ENCODE results near the gene RBM45. TPM values are rescaled to one million over a fixed set of nuclear protein-coding genes. Genes with fewer than 3 reads are reported as not detected.

RBM45 gene
- total RNA-seq, 1 donor from 2014 or later = 12.0 TPM

GRCh38 chr2:178160601-178161000, 48.4 kb downstream of the RBM45 start:
- H4K20me1 ChIP-seq (ENCODE audit: insufficient read depth, low read length) = no peaks in the 10 kb centered on the region
- no peak overlapping the region for H3K4me2 ChIP-seq (ENCODE audit: low read length)
- Mint-ChIP-seq H3K4me3 (ENCODE audit: unreplicated experiment) (no peak overlapping the region), H3K36me3 (ENCODE audit: low read depth, unreplicated experiment) (no peaks in the 10 kb centered on the region), H3K27ac (ENCODE audit: unreplicated experiment) (no peak overlapping the region), H3K27me3 (ENCODE audit: low read depth, unreplicated experiment) (no peaks in the 10 kb centered on the region), H3K9me3 (ENCODE audit: unreplicated experiment) (no peaks in the 10 kb centered on the region), H3K4me1 (ENCODE audit: low read depth, unreplicated experiment) (peaks cover 7% of the 10 kb centered on the region)
- no peaks in the 10 kb centered on the region for H3K36me3 ChIP-seq (ENCODE audit: insufficient read depth, low read length)
- no peaks in the 10 kb centered on the region for H3K4me1 ChIP-seq (ENCODE audit: insufficient read depth, low read length)
- H3K79me2 ChIP-seq (ENCODE audit: insufficient read depth, low read length) = no peaks in the 10 kb centered on the region
- no peak overlapping the region for H2AFZ ChIP-seq (ENCODE audit: low read depth, low read length)
- TF ChIP-seq CTCF (IDR thresholded peaks at IDR 0.05; ENCODE audit: insufficient read depth, low read depth, low read length) (no peak), EZH2 (IDR thresholded peaks at IDR 0.05; ENCODE audit: insufficient read depth, low read length) (no peak)
- FAIRE-seq = no peak
- H3K9ac ChIP-seq (ENCODE audit: low read length) = no peak overlapping the region
- no peaks in the 10 kb centered on the region for H3K27me3 ChIP-seq (ENCODE audit: insufficient read depth, low read length)
- H3K9me3 ChIP-seq (ENCODE audit: insufficient read depth, low read depth, low read length) = no peaks in the 10 kb centered on the region
- no peak for DNase-seq (ENCODE audit: low read depth)
- H3K4me3 ChIP-seq (ENCODE audit: insufficient read depth, low read depth, low read length) = no peak overlapping the region
- H3K27ac ChIP-seq (ENCODE audit: low read depth, low read length) = no peak overlapping the region

GRCh38 chr2:178163395-178163794, 51.2 kb downstream of the RBM45 start:
- H3K4me2 ChIP-seq (ENCODE audit: low read length) = peak overlapping the region; percentile 41
- H3K9me3 ChIP-seq (ENCODE audit: insufficient read depth, low read depth, low read length) = no peaks in the 10 kb centered on the region
- no peaks in the 10 kb centered on the region for H3K4me1 ChIP-seq (ENCODE audit: insufficient read depth, low read length)
- H3K36me3 ChIP-seq (ENCODE audit: insufficient read depth, low read length) = no peaks in the 10 kb centered on the region
- H3K27me3 ChIP-seq (ENCODE audit: insufficient read depth, low read length) = no peaks in the 10 kb centered on the region
- H3K4me3 ChIP-seq (ENCODE audit: insufficient read depth, low read depth, low read length) = no peak overlapping the region
- peak overlapping the region; percentile 29 for H3K27ac Mint-ChIP-seq (ENCODE audit: unreplicated experiment)
- TF ChIP-seq EZH2 (IDR thresholded peaks at IDR 0.05; ENCODE audit: insufficient read depth, low read length) (no peak), CTCF (IDR thresholded peaks at IDR 0.05; ENCODE audit: insufficient read depth, low read depth, low read length) (no peak)
- no peaks in the 10 kb centered on the region for H3K36me3 Mint-ChIP-seq (ENCODE audit: low read depth, unreplicated experiment)
- peaks cover 7% of the 10 kb centered on the region for H3K4me1 Mint-ChIP-seq (ENCODE audit: low read depth, unreplicated experiment)
- no peaks in the 10 kb centered on the region for H3K9me3 Mint-ChIP-seq (ENCODE audit: unreplicated experiment)
- no peak for FAIRE-seq
- no peak overlapping the region for H3K9ac ChIP-seq (ENCODE audit: low read length)
- H3K79me2 ChIP-seq (ENCODE audit: insufficient read depth, low read length) = no peaks in the 10 kb centered on the region
- no peak overlapping the region for H2AFZ ChIP-seq (ENCODE audit: low read depth, low read length)
- H3K4me3 Mint-ChIP-seq (ENCODE audit: unreplicated experiment) = no peak overlapping the region
- H3K27me3 Mint-ChIP-seq (ENCODE audit: low read depth, unreplicated experiment) = no peaks in the 10 kb centered on the region
- no peak overlapping the region for H3K27ac ChIP-seq (ENCODE audit: low read depth, low read length)
- no peak for DNase-seq (ENCODE audit: low read depth)
- H4K20me1 ChIP-seq (ENCODE audit: insufficient read depth, low read length) = no peaks in the 10 kb centered on the region

GRCh38 chr2:178163911-178164310, 51.7 kb downstream of the RBM45 start:
- no peak overlapping the region for H3K27ac ChIP-seq (ENCODE audit: low read depth, low read length)
- H3K36me3 ChIP-seq (ENCODE audit: insufficient read depth, low read length) = no peaks in the 10 kb centered on the region
- no peak overlapping the region for H3K4me2 ChIP-seq (ENCODE audit: low read length)
- H3K9me3 ChIP-seq (ENCODE audit: insufficient read depth, low read depth, low read length) = no peaks in the 10 kb centered on the region
- DNase-seq (ENCODE audit: low read depth) (no peak), FAIRE-seq (no peak)
- peaks cover 7% of the 10 kb centered on the region for H3K4me1 Mint-ChIP-seq (ENCODE audit: low read depth, unreplicated experiment)
- H3K27me3 Mint-ChIP-seq (ENCODE audit: low read depth, unreplicated experiment) = no peaks in the 10 kb centered on the region
- H2AFZ ChIP-seq (ENCODE audit: low read depth, low read length) = no peak overlapping the region
- H3K4me1 ChIP-seq (ENCODE audit: insufficient read depth, low read length) = no peaks in the 10 kb centered on the region
- H3K4me3 ChIP-seq (ENCODE audit: insufficient read depth, low read depth, low read length) = no peak overlapping the region
- H3K79me2 ChIP-seq (ENCODE audit: insufficient read depth, low read length) = no peaks in the 10 kb centered on the region
- no peaks in the 10 kb centered on the region for H3K9me3 Mint-ChIP-seq (ENCODE audit: unreplicated experiment)
- H3K4me3 Mint-ChIP-seq (ENCODE audit: unreplicated experiment) = no peak overlapping the region
- no peaks in the 10 kb centered on the region for H3K27me3 ChIP-seq (ENCODE audit: insufficient read depth, low read length)
- no peaks in the 10 kb centered on the region for H3K36me3 Mint-ChIP-seq (ENCODE audit: low read depth, unreplicated experiment)
- H3K9ac ChIP-seq (ENCODE audit: low read length) = no peak overlapping the region
- H4K20me1 ChIP-seq (ENCODE audit: insufficient read depth, low read length) = no peaks in the 10 kb centered on the region
- TF ChIP-seq CTCF (IDR thresholded peaks at IDR 0.05; ENCODE audit: insufficient read depth, low read depth, low read length) (no peak), EZH2 (IDR thresholded peaks at IDR 0.05; ENCODE audit: insufficient read depth, low read length) (no peak)
- no peak overlapping the region for H3K27ac Mint-ChIP-seq (ENCODE audit: unreplicated experiment)
